ENCODE results near the gene KCNMB2. TPM values are rescaled to one million over a fixed set of nuclear protein-coding genes. Genes with fewer than 3 reads are reported as not detected.
"Not testable (repeated sequence)": the region's sequence is repeated elsewhere in the genome, so short reads cannot be mapped to it uniquely, and the experiment has no call there.

Gene KCNMB2
- total RNA-seq, 1 experiment from 2014 or later = not detected

DNA sequence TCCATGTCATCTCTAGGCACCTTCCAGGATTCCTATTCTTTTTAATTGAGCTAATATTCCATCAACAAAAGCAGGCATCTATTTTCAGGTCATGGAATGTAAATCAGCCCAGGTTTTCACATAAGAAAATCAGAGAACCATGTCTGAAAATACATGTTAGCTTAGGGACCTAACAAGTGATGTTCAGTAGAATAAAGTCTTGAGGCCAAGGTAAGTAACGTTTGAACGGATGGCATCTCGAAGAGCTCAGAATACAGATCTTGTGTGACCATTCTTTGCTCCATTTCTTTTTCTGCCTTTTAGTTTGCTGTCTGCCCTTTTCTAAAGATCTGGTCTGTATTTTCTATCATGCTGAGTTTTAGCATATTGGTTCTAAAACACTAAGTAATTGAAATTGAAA lies 16.5 kb upstream of the KCNMB2 start:
- no peak for DNase-seq (ENCODE audit: low spot score)

DNA sequence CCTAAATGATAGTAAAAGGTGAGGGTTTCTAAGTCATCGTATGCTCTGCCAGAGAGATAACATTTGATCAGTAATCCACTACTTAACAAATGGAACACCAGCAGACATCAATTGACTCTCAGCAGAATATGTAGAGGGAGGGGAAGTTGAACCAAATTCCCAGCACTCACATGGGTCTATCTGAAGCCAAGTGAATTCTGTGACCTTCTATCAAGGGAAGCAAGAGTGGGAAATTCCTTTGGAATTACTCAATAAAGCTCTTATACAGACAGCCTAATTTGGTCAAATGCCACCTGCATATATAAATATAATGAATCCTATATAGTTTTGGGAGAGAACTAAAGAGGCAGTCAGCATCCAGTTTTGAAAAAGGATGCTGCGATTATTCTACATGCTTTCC lies 15.8 kb upstream of the KCNMB2 start:
- no peak for DNase-seq (ENCODE audit: low spot score)

DNA sequence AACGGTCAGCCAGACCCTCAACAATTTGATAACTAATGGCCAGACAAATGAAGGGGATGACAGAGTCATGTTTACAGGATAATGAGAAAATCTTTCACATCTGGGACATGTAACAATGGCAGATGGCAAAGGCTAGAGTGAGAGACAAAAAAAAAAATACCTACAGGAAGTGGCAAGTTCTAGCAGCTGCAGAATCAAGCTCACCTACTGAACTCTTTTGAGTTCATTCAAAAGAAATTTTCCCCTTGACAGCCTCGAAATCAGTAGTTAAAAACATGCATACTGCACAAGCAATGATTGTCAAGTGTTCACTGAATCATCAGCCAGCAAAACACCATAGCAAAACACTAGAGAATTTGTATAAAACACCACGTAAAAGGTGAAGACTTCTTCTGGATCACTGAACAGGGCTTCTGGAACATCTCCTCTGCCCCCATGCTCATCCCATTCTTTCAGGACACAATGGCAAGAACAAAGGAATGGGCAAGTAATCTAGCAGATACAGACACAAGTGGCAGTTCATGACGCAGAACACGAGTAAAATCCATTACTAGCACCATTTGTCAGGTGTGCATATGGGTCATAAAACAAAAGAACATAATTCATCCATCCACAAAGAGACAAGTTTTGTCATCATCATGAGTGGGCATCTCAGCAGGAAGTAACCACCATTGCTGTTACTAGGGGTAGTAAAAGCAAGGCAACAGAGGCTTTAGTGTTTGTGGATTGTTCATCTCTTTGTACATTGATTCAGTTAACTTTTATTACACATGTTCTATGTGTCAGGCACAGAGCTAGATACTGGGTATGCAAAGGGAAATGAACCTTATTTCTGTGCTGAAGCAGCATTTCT lies 13.8 kb upstream of the KCNMB2 start:
- DNase-seq (ENCODE audit: low spot score) = no peak

DNA sequence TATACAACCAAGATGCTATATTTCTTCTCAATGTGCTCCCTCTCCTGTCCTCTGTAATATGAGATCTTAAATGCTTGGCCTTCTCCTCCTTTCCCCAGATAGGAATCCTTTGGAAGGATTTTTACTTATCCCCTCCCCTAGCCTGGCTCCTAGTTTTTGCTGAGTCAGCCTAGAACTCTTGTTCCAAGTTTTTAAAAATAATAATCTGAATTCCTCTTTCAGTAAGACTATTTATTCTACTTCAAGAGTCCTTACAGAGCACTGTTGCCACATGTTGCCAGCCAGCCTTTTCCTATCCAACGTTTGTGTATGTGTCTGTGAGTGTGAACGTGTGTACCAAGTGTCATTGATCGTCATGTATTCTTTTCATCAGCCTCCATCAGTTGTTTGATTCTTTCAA lies 11.0 kb upstream of the KCNMB2 start:
- no peak for DNase-seq (ENCODE audit: low spot score)

DNA sequence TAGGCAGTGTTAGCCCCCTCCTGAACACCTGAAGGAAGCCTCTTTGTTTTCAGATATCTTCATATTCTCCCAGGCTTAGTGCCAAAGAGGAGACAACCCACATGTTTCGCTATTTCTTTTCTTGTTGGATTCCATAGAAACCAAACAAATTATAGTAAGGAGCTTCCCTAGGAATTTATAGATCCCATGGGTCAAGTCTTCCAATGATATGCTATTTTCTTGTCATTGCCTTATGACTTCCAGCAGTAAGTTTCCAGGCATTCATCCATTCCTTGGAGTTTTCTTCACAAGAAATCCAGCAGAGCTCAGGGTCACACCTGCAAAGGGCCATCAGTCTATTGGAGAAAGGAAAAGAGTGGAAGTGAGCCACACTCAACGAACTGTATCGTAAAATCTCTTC lies 9.9 kb upstream of the KCNMB2 start:
- DNase-seq (ENCODE audit: low spot score) = no peak

DNA sequence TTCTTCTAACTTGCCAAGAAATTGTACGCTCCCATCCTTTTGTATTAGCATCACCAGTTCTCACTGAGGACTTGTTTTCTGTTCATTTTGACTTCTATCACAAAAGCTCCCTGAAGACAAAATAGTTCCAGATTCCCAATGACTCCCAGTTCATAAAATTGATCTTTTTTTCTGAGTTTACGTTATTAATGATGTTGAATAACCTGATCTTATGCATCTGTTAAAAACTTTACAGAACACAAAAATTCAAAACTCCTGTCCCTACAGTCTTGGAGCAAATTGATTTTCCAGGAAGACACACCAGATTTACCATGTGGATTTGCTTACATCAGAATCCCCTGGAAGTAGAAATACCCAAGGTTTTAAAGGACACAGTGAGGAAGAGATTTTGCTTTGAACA lies 8.3 kb upstream of the KCNMB2 start:
- DNase-seq (ENCODE audit: low spot score) = no peak

DNA sequence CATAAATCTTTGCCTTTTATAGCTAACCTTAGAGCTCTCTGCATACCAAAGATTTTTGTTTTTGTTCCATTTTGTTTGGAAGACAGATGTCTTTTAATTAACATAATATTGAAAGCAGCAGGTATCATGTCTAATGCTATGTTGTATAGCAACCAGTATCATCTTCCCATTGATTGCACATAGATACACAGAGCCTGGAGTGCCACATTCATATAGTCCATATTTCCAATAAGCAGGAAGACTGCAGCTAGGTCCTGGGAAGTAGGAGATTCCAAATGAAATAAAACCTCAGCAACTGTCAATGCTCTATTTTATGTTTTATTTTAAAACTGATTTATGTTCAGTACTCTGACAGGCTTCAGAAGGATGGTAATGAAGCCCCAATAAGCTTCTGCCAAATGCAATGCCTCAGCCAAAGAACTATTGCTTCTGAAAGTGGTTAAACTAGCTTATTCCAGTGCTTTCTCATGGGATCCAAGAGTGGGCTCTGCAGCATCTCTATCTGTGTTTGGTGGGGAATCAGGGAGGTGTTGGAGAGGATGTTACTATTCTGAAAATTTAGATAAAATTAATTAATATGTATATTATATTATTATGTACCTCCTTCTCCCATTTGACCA lies 6.5 kb upstream of the KCNMB2 start:
- DNase-seq (ENCODE audit: low spot score) = no peak

DNA sequence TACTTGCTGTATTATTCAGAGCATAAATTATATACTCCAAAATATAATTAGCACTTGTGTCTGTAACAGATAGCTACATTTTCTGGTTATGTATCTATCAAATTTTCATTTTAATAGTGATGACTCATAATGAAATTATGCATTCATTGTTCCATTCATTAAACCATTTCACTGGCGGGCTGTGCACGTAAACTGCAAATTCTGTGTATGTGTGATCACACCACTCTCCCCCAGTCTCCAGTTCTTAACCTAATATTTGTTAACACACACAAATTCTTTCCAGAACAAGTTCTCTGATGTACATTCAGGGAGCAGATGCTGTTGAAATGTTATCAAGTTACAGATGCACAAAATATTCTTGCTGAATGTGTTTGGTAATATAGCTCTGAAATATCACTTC lies 3.8 kb upstream of the KCNMB2 start:
- DNase-seq (ENCODE audit: low spot score) = no peak

DNA sequence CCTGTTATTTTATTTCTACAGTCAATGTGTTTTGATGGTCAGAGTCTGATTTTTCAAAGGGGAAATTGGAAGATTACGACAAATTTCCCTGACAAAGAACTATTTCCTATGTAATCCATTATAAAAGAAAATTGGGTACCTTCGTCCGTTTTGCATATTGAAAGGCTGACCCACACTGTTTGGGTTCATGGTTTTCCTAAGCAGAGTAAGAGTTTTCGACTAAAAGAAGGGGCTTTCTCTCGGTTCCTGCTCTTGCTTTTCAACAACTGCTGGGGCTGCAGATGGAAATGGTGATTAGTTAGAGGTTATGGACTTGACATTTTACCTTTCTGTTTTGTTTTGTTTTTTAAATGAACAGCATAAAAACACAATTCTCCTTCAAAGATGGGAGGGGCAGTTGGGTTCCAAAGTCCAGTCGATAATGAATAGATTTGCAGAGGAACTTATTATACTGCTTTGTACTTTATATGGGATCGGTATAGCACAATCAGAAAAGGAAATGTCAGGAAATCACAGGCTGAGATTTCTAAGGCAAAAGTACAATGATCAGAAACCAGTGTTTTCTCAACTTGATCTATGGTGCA lies 978 bp downstream of the KCNMB2 start:
- DNase-seq (ENCODE audit: low spot score) = no peak

DNA sequence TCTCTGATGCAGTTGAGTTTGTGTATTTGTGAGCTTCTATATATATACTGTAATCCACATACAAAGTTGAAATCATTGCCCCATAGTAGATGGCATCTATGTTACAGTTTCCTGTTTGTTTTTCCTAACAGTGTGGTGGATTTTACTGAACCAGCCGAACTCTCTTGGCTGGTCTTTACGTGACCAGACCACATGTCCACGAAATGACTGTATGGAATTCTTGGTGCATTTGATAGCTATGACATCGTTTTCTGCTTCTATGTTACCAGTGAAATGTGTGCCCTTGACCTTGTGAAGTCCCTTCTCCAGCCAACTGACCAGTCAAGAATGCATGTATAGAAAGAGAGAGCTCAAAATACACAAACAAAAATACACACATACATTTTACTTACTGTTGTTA lies 1.8 kb downstream of the KCNMB2 start:
- DNase-seq (ENCODE audit: low spot score) = no peak

DNA sequence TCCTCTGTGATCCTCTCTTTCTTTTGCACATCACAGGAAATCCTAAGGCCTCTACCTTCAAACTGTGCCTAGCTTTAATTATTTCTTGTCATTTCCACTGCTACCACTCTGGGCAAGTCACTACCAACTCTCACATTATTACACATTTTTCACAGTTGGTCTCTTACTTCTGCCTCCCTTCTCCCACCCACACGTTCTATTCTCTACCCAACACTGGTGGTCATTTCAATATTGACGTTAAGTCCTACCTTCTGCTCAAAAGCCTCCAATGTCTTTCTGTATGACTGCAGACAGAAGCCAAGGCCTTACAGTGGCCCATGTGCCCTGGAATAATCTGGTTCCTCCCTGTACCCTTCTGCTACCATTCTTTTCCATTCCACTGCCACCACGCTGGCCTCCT lies 3.9 kb downstream of the KCNMB2 start:
- no peak for DNase-seq (ENCODE audit: low spot score)

DNA sequence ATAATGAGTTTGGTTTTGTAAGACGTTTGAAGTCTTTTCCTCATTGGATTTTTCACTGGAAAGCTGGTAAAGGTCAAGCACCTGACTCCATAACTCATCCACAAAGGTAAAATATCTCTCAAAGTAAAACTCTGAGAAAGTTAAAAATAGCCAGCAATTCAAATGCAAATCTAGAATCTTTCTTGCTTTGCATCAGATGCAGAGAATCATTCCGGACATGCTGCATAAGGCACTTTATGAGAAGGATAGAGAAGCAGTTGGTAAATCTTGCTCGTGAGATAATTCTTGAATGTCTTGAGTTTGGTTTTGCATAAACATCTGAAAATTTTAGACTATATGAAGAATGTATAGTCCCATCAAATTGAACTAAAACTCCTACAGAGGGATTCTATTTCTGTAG lies 9.1 kb downstream of the KCNMB2 start:
- no peak for DNase-seq (ENCODE audit: low spot score)

DNA sequence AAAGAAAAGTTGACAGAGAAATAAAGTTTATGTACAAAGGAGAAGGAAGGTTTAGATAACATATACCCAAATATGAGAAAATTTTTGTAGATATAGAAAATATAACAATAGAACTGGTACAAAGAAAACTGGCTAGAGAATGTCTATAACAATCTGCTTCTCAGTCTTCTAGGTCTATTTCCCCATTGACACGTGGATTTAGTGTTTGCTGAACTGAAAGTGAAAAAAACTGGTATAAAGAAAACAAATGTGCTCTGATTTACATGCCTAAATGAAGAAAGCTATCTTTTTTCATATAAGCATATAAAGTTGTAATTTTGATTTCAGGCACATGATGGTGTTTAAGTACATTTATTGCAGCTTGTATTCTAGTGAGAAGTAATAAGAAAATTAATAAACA lies 9.8 kb downstream of the KCNMB2 start:
- no peak for DNase-seq (ENCODE audit: low spot score)

DNA sequence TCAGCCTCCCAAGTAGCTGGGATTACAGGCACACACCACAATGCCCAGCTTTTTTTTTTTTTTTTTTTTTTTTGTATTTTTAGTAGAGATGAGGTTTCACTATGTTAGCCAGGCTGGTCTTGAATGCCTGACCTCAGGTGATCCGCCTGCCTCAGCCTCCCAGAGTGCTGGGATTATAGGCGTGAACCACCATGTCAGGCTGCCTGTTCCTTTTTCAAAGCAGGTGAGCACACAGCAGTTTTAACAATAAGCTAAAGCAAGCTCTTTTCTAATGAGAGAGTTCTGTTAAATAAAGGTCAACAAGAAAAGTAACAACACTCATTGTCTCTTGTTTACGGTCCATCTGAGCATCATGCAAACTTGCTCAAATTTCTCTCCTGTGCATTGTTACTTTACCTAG lies 13.2 kb downstream of the KCNMB2 start:
- not testable (repeated sequence) for DNase-seq (ENCODE audit: low spot score)

DNA sequence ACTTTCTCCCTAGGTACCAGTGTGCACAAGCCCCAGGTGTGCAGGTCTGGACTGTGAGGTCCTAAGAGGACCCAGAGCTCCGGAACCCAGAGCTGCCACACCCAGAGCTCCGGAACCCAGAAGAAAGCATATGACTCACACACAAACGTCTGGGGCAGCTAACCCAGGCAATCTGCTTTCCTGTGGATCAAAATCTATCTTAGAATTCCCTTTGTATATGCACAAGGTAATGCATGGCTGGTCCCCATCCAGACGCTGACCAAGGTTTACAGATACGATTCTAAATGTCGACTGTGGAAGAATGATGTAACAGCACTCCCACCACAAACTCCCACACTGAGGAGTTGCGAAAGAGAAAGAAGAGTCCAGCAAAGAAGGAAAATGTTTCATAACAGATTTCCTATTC lies 15.7 kb downstream of the KCNMB2 start:
- peak; percentile 12 for DNase-seq (ENCODE audit: low spot score)

DNA sequence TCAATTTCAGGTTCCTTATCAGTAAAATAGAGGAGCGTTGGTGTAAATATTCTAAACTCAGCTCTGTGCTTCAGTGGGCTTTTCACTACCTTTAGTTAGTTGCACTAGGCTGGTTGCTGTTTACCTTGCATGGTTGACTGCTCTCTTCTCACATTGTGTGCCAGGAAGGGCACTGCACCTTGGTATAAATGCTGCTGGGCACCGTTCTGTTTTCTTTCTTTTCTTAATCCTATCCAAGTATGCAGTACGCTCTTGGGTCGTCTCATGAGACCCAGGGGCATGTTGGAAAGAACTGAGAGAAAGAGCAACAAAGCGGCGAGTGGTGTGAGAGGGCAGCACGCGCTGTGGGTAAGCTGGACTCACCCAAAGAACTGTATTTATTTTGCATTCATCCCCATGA lies 22.4 kb downstream of the KCNMB2 start:
- no peak for DNase-seq (ENCODE audit: low spot score)

DNA sequence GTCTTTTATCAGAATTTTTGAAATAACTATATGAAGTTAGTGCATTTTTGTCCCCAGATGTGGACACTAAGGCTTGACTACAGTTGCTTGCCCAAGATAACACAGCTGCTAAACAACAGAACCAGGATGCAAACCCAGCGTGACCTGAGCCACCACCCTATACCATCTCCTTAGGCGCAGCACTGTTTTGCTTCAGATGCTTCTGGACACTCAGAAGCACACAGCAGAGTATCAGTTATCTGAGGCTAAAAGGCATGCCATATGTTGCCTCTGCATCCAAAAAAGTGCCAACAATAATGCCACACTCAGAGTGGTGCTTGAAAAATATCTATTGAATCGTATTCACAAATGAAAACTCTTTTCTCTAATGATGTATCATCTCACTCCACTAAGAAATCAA lies 24.5 kb downstream of the KCNMB2 start:
- no peak for DNase-seq (ENCODE audit: low spot score)

DNA sequence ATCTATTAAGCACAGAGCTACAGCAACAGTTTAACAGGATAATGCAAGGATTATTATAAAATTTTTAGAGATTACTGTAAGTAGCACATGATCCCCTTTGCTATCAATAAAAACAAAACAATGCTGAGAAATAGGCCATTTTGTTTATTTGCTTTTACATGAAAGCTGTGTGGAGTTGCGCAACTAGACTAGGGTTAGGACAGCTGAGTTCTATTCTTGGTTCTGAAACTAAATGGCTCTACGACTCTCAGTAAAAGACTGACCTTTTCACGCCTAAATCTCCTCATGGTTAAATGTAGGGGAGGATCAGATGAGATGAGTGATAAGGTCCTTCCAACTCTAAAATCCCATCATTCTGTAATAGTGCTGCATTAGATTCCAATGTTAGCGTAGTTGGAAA lies 25.0 kb downstream of the KCNMB2 start:
- no peak for DNase-seq (ENCODE audit: low spot score)

DNA sequence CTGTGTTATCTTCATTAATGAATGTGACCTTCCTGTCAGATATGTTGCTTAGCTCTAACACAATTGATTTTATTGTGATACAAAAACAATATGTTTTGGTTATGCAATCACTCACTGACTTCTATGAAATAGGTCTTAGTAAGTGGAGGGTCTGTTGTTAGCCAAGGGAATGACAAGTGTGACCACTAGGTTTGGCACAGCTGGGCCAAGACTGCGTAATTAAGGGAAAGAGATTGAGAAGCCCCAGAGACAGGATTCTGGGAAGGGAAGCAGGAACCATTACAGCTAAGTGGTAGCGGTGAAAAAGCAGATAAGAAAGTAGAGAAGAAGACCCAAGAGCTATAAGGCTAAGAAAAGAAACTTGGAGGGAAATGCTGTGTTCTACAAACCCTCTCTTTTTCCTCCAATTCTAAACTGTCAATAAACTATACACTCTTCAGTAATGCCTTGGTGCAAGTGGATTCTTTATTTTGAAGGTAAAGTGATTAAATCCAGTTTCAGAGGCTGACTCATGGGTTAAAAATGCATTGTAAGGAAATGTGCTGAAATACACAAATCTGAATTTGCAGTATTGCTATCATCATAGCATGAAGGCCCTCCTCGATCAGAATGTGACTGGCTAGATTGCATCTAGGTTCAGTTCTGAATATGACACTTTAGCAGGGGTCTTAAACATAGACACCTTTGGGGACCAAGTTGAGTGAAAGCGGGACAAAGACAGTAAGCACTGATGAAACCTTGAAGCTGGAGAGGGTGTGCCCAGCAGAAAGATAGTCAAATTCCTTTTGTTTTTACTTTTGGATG lies 26.1 kb downstream of the KCNMB2 start:
- DNase-seq (ENCODE audit: low spot score) = peak; percentile 13

DNA sequence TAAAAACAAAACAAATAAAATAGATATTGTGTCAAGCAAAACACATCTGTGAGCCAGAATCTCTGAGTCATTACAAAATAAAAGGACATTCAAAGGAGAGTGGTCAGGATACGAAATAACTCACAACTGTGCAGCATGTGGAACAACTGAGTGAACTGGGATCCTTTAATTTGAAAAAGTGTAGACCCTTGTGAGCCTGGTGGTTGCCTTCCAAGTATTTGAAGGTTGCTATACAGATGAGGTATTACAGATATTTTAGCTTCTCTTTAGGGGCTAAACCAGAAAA lies 26.7 kb downstream of the KCNMB2 start:
- DNase-seq (ENCODE audit: low spot score) = peak; percentile 18

DNA sequence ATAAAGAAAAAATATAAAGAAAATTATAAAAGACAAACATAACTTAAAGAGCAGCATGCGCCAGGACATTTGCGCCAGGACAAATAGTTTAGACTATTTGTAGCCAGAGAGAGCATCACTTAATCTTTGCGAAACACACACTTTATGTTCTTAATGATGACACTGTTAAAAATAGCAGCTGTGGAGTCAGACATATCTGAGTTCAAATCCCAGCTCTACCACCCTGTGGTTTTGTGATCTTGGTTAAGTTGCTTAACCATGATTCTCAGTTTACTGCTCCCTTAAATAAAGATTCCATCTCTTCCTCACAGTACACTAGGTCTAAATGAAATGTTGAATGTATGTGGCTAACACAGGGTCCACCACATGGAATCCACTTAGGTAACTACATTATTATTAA lies 31.4 kb downstream of the KCNMB2 start:
- no peak for DNase-seq (ENCODE audit: low spot score)

DNA sequence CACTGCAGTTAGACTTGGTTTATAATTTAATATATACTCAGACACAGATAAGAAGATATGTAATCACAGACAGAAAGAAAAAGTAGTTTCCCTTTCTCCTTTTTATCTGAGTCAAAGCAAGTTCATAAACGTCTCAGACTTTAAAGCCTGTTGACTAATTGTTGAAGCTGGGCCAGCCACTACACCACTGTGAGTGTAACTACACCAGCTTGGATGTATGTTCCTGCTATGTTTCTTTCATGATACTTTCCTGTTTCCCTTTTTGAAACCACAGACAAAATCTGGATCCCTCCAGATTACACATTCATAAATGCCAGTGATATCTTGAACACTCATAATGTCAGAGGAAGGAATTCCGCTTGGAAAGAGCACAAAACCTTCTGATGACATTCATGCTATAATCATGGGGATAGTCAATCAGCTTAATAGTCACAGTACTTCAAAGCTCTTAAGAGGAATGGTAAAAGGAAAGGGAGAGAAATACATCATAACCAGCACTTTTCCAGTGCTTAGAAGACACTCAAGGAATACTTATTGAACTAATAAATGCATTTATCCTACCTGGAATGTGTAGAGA lies 32.0 kb downstream of the KCNMB2 start:
- DNase-seq (ENCODE audit: low spot score) = no peak

All from A172 (cell line).